Dendritic cell treated with granulocyte-macrophage colony-stimulating factor and Interleukin-4, amounts not matched to agents 40 ng/mL and 50 ng/mL, for 4 days (primary cell): ENCODE results near the gene CXorf58.
"Not testable (repeated sequence)": the region's sequence is repeated elsewhere in the genome, so short reads cannot be mapped to it uniquely, and the experiment has no call there.

ENCODE experiments used
- H3K27ac Mint-ChIP-seq: one replicate; pipeline ENCODE4 v1.8.0; 2022; ENCODE audit warnings: mild to moderate bottlenecking, mixed read lengths
- H3K27me3 Mint-ChIP-seq: one replicate; pipeline ENCODE4 v1.8.0; 2022; ENCODE audit warnings: mild to moderate bottlenecking, mixed read lengths
- H3K36me3 Mint-ChIP-seq: one replicate; pipeline ENCODE4 v1.8.0; 2022; ENCODE audit warnings: low read depth, mixed read lengths
- H3K4me1 Mint-ChIP-seq: one replicate; pipeline ENCODE4 v1.8.0; 2022; ENCODE audit warnings: low read depth, mixed read lengths
- H3K4me3 Mint-ChIP-seq: one replicate; pipeline ENCODE4 v1.8.0; 2022; ENCODE audit warnings: mild to moderate bottlenecking, moderate library complexity, mixed read lengths
- H3K9me3 Mint-ChIP-seq: one replicate; pipeline ENCODE4 v1.8.0; 2022; ENCODE audit warnings: mixed read lengths
- intact Hi-C: fragments of 100-400 bp; cut with micrococcal nuclease; formaldehyde crosslinking; loops from one replicate; pipeline ENCODE4 v1.15.0; 2022

The CXorf58 gene

GRCh38 chrX:23952984-23953907 lies 45.4 kb downstream of the CXorf58 start:
- Mint-ChIP-seq H3K9me3 (no peaks in the 10 kb centered on the region), H3K27ac (peak overlapping the region; percentile 87), H3K4me1 (peaks cover 10% of the 10 kb centered on the region), H3K36me3 (no peaks in the 10 kb centered on the region), H3K4me3 (peak overlapping the region; percentile 69), H3K27me3 (no peaks in the 10 kb centered on the region)
- intact Hi-C loops, result loop anchor here (5.0 kb wide), 1 partner anchor 69 kb away; no protein-coding TSS in a partner anchor

GRCh38 chrX:23953908-23954269 lies 46.1 kb downstream of the CXorf58 start:
- Mint-ChIP-seq H3K27me3 (no peaks in the 10 kb centered on the region), H3K9me3 (no peaks in the 10 kb centered on the region), H3K4me1 (peaks cover 10% of the 10 kb centered on the region), H3K27ac (peak overlapping the region; percentile 87), H3K36me3 (no peaks in the 10 kb centered on the region), H3K4me3 (no peak overlapping the region)
- intact Hi-C loops, result loop anchor here (5.0 kb wide), 1 partner anchor 68 kb away; no protein-coding TSS in a partner anchor

- no peaks in the 10 kb centered on the region for H3K36me3 Mint-ChIP-seq
- H3K27ac Mint-ChIP-seq, result no peak overlapping the region
- no peaks in the 10 kb centered on the region for H3K27me3 Mint-ChIP-seq
- no peak overlapping the region for H3K4me3 Mint-ChIP-seq
- H3K4me1 Mint-ChIP-seq, result peaks cover 10% of the 10 kb centered on the region
- no peaks in the 10 kb centered on the region for H3K9me3 Mint-ChIP-seq
- intact Hi-C loops, result loop anchor here (5.0 kb wide), 1 partner anchor 68 kb away; no protein-coding TSS in a partner anchor
Observed at GRCh38 chrX:23954396-23954795, 46.6 kb downstream of the CXorf58 start.

- H3K9me3 Mint-ChIP-seq, result no peaks in the 10 kb centered on the region
- no peaks in the 10 kb centered on the region for H3K4me1 Mint-ChIP-seq
- peak overlapping the region; percentile 41 for H3K27ac Mint-ChIP-seq
- H3K4me3 Mint-ChIP-seq, result no peak overlapping the region
- no peaks in the 10 kb centered on the region for H3K27me3 Mint-ChIP-seq
- H3K36me3 Mint-ChIP-seq, result no peaks in the 10 kb centered on the region
- intact Hi-C loops, result loop anchor here (10.0 kb wide), 1 partner anchor 45 kb away; no protein-coding TSS in a partner anchor
Observed at GRCh38 chrX:23959781-23960180, 52.0 kb downstream of the CXorf58 start.

- Mint-ChIP-seq H3K4me3 (no peak overlapping the region), H3K27ac (no peak overlapping the region), H3K27me3 (no peaks in the 10 kb centered on the region), H3K36me3 (no peaks in the 10 kb centered on the region), H3K4me1 (no peaks in the 10 kb centered on the region), H3K9me3 (no peaks in the 10 kb centered on the region)
- intact Hi-C loops, result loop anchor here (10.0 kb wide), 1 partner anchor 49 kb away; no protein-coding TSS in a partner anchor
Observed at GRCh38 chrX:23964191-23964590, 56.4 kb downstream of the CXorf58 start.

GRCh38 chrX:23965630-23966029 lies 57.8 kb downstream of the CXorf58 start:
- intact Hi-C loops, result loop anchor here (10.0 kb wide), 1 partner anchor 51 kb away; no protein-coding TSS in a partner anchor
- H3K4me3 Mint-ChIP-seq, result not testable (repeated sequence)

GRCh38 chrX:23978491-23978890 lies 70.7 kb downstream of the CXorf58 start:
- H3K27ac Mint-ChIP-seq, result no peak overlapping the region
- no peaks in the 10 kb centered on the region for H3K4me1 Mint-ChIP-seq
- H3K4me3 Mint-ChIP-seq, result no peak overlapping the region
- intact Hi-C loops, result no loop called here
- peaks cover 16% of the 10 kb centered on the region for H3K36me3 Mint-ChIP-seq
- H3K27me3 Mint-ChIP-seq, result no peaks in the 10 kb centered on the region
- no peaks in the 10 kb centered on the region for H3K9me3 Mint-ChIP-seq

More at GRCh38 chrX:23965630-23966029, 57.8 kb downstream of the CXorf58 start:
- H3K36me3 Mint-ChIP-seq, H3K27ac Mint-ChIP-seq, H3K4me1 Mint-ChIP-seq, H3K27me3 Mint-ChIP-seq, H3K9me3 Mint-ChIP-seq: not testable (repeated sequence)

- no peaks in the 10 kb centered on the region for H3K9me3 Mint-ChIP-seq
- H3K27me3 Mint-ChIP-seq, result no peaks in the 10 kb centered on the region
- H3K36me3 Mint-ChIP-seq, result peaks cover 16% of the 10 kb centered on the region
- intact Hi-C loops, result no loop called here
- no peak overlapping the region for H3K27ac Mint-ChIP-seq
- H3K4me3 Mint-ChIP-seq, result no peak overlapping the region
- no peaks in the 10 kb centered on the region for H3K4me1 Mint-ChIP-seq
Observed at GRCh38 chrX:23980011-23980441, 72.2 kb downstream of the CXorf58 start.

- Mint-ChIP-seq H3K27me3 (no peaks in the 10 kb centered on the region), H3K9me3 (no peaks in the 10 kb centered on the region), H3K27ac (no peak overlapping the region), H3K4me1 (no peaks in the 10 kb centered on the region), H3K36me3 (peaks cover 21% of the 10 kb centered on the region), H3K4me3 (no peak overlapping the region)
- intact Hi-C loops, result no loop called here
Observed at GRCh38 chrX:23981222-23981621, 73.4 kb downstream of the CXorf58 start.

GRCh38 chrX:23981711-23982110 lies 73.9 kb downstream of the CXorf58 start:
- Mint-ChIP-seq H3K4me1 (no peaks in the 10 kb centered on the region), H3K27ac (no peak overlapping the region), H3K4me3 (no peak overlapping the region), H3K9me3 (no peaks in the 10 kb centered on the region), H3K27me3 (no peaks in the 10 kb centered on the region), H3K36me3 (peaks cover 25% of the 10 kb centered on the region)
- intact Hi-C loops, result no loop called here

GRCh38 chrX:23982891-23983290 lies 75.1 kb downstream of the CXorf58 start:
- no peaks in the 10 kb centered on the region for H3K4me1 Mint-ChIP-seq
- no peak overlapping the region for H3K4me3 Mint-ChIP-seq
- peaks cover 30% of the 10 kb centered on the region for H3K36me3 Mint-ChIP-seq
- no peaks in the 10 kb centered on the region for H3K9me3 Mint-ChIP-seq
- intact Hi-C loops, result no loop called here
- no peaks in the 10 kb centered on the region for H3K27me3 Mint-ChIP-seq
- H3K27ac Mint-ChIP-seq, result no peak overlapping the region
